HEK293 (cell line): Measurements from ENCODE around the gene FTCD.

Experiments used
- CTCF ChIA-PET: fragments of 350-600 bp; formaldehyde crosslinking; extraction: SDS; loops from one replicate; lab custom pipeline; 2021; ENCODE audit warnings: antibody characterized with exemption; lab: Yijun Ruan, JAX
- POLR2A ChIA-PET: fragments of 300-600 bp; formaldehyde crosslinking; extraction: SDS; loops from one replicate; lab custom pipeline; 2020; ENCODE audit warnings: antibody characterized with exemption, inconsistent platforms; lab: Yijun Ruan, JAX
- H3K27ac ChIP-seq: fragments of 200-500 bp; sonication (Bioruptor generic); 2 replicates; pipeline ENCODE4 v1.5.1; 2014; ENCODE audit warnings: low read depth, low read length, control low read depth, inconsistent platforms; ENCODE audit errors: extremely low read depth
- H3K36me3 ChIP-seq, 2 experiments: fragments of 200-500 bp in 1 of 2; sonication (Bioruptor generic) in 1 of 2; 1 replicate in 1 of 2; 2 replicates in 1 of 2; pipeline ENCODE4 v1.5.1; 2014 to 2017; ENCODE audit warnings: inconsistent platforms in 2 of 2, low read length in 2 of 2; ENCODE audit not compliant: control insufficient read depth in 2 of 2, insufficient read depth in 1 of 2
- H3K4me1 ChIP-seq: fragments of 200-500 bp; sonication (Bioruptor generic); 2 replicates; pipeline ENCODE4 v1.5.1; 2014; ENCODE audit warnings: mild to moderate bottlenecking, low read length, inconsistent platforms; ENCODE audit not compliant: control insufficient read depth, insufficient read depth
- H3K4me3 ChIP-seq: 2 replicates; pipeline ENCODE4 v1.5.1; 2011; ENCODE audit warnings: low read depth, mild to moderate bottlenecking, control low read depth, low read length, moderate library complexity
- H3K9me3 ChIP-seq: fragments of 200-500 bp; sonication (Bioruptor generic); 2 replicates; pipeline ENCODE4 v1.5.1; 2014; ENCODE audit warnings: low read depth, low read length, inconsistent platforms; ENCODE audit not compliant: control insufficient read depth, insufficient read depth
- FEZF1 ChIP-seq: fragments of 450-650 bp; formaldehyde crosslinking; IDR thresholded peaks from 2 replicates; pipeline ENCODE4 v1.5.1; 2016; ENCODE audit warnings: missing biosample characterization, missing genetic modification characterization
- KLF9 ChIP-seq: fragments of 450-650 bp; formaldehyde crosslinking; IDR thresholded peaks from 2 replicates; pipeline ENCODE4 v1.5.1; 2016; ENCODE audit warnings: missing biosample characterization, missing genetic modification characterization, low read depth
- MYNN ChIP-seq: fragments of 450-650 bp; formaldehyde crosslinking; IDR thresholded peaks from 2 replicates; pipeline ENCODE4 v1.5.1; 2016; ENCODE audit warnings: missing biosample characterization, missing genetic modification characterization, borderline replicate concordance
- MZF1 ChIP-seq: fragments of 450-650 bp; formaldehyde crosslinking; IDR thresholded peaks from 2 replicates; pipeline ENCODE4 v1.5.1; 2017; ENCODE audit warnings: missing biosample characterization, missing genetic modification characterization, borderline replicate concordance
- SETDB1 ChIP-seq: IDR thresholded peaks from one replicate; pipeline ENCODE4 v1.6.1; 2017; ENCODE audit warnings: mild to moderate bottlenecking, low read length, moderate library complexity, mixed read lengths; ENCODE audit not compliant: insufficient read length
- WT1 ChIP-seq: fragments of 450-650 bp; formaldehyde crosslinking; IDR thresholded peaks from 2 replicates; pipeline ENCODE4 v1.5.1; 2016; ENCODE audit warnings: missing biosample characterization, missing genetic modification characterization
- ZBTB21 ChIP-seq: fragments of 450-650 bp; formaldehyde crosslinking; IDR thresholded peaks from 2 replicates; pipeline ENCODE4 v1.5.1; 2017; ENCODE audit warnings: missing biosample characterization, missing genetic modification characterization
- ZNF148 ChIP-seq: fragments of 450-650 bp; formaldehyde crosslinking; IDR thresholded peaks from 2 replicates; pipeline ENCODE4 v1.5.0; 2017; ENCODE audit warnings: missing biosample characterization, missing genetic modification characterization, borderline replicate concordance
- ZNF157 ChIP-seq: fragments of 450-650 bp; formaldehyde crosslinking; IDR thresholded peaks from 2 replicates; pipeline ENCODE4 v1.5.1; 2016; ENCODE audit warnings: missing biosample characterization, missing genetic modification characterization
- ZNF214 ChIP-seq: fragments of 450-650 bp; formaldehyde crosslinking; IDR thresholded peaks from 2 replicates; pipeline ENCODE4 v1.5.1; 2017; ENCODE audit warnings: missing biosample characterization, mild to moderate bottlenecking, missing genetic modification characterization, borderline replicate concordance
- ZNF24 ChIP-seq: fragments of 450-650 bp; formaldehyde crosslinking; IDR thresholded peaks from 2 replicates; pipeline ENCODE4 v1.5.1; 2016; ENCODE audit warnings: missing biosample characterization, missing genetic modification characterization
- ZNF280D ChIP-seq: fragments of 450-650 bp; formaldehyde crosslinking; IDR thresholded peaks from 2 replicates; pipeline ENCODE4 v1.5.1; 2016; ENCODE audit warnings: missing biosample characterization, missing genetic modification characterization
- ZNF354C ChIP-seq: fragments of 450-650 bp; formaldehyde crosslinking; IDR thresholded peaks from 2 replicates; pipeline ENCODE4 v1.5.1; 2016; ENCODE audit warnings: missing biosample characterization, missing genetic modification characterization, low read depth, borderline replicate concordance
- ZNF37A ChIP-seq: fragments of 450-650 bp; IDR thresholded peaks from 2 replicates; pipeline ENCODE4 v1.5.1; 2018; ENCODE audit warnings: missing biosample characterization, missing genetic modification characterization
- ZNF426 ChIP-seq: fragments of 450-650 bp; formaldehyde crosslinking; IDR thresholded peaks from 2 replicates; pipeline ENCODE4 v1.5.1; 2017; ENCODE audit warnings: missing biosample characterization, missing genetic modification characterization, mild to moderate bottlenecking, inconsistent platforms, moderate library complexity
- ZNF501 ChIP-seq: fragments of 450-650 bp; formaldehyde crosslinking; IDR thresholded peaks from 2 replicates; pipeline ENCODE4 v1.5.1; 2016; ENCODE audit warnings: missing biosample characterization, missing genetic modification characterization
- ZNF561 ChIP-seq: fragments of 450-650 bp; IDR thresholded peaks from 2 replicates; pipeline ENCODE4 v1.5.1; 2018; ENCODE audit warnings: missing biosample characterization, missing genetic modification characterization, borderline replicate concordance
- ZNF571 ChIP-seq: fragments of 450-650 bp; formaldehyde crosslinking; IDR thresholded peaks from 2 replicates; pipeline ENCODE4 v1.5.0; 2017; ENCODE audit warnings: missing biosample characterization, missing genetic modification characterization
- ZNF580 ChIP-seq: fragments of 450-650 bp; formaldehyde crosslinking; IDR thresholded peaks from 2 replicates; pipeline ENCODE4 v1.5.1; 2016; ENCODE audit warnings: missing biosample characterization, missing genetic modification characterization
- ZNF621 ChIP-seq: fragments of 450-650 bp; formaldehyde crosslinking; IDR thresholded peaks from 2 replicates; pipeline ENCODE4 v1.5.1; 2017; ENCODE audit warnings: missing biosample characterization, missing genetic modification characterization
- ZNF660 ChIP-seq: fragments of 450-650 bp; IDR thresholded peaks from 2 replicates; pipeline ENCODE4 v1.5.1; 2018; ENCODE audit warnings: missing biosample characterization, mild to moderate bottlenecking, missing genetic modification characterization
- ZNF76 ChIP-seq: fragments of 450-650 bp; formaldehyde crosslinking; IDR thresholded peaks from 2 replicates; pipeline ENCODE4; 2016; ENCODE audit warnings: low read depth, missing biosample characterization, missing genetic modification characterization, borderline replicate concordance
- ZNF837 ChIP-seq: fragments of 450-650 bp; formaldehyde crosslinking; IDR thresholded peaks from 2 replicates; pipeline ENCODE4 v1.5.1; 2016; ENCODE audit warnings: missing biosample characterization, missing genetic modification characterization
- TF ChIP-seq, protein P1 (sequence below): fragments of 450-650 bp; formaldehyde crosslinking; IDR thresholded peaks from 2 replicates; pipeline ENCODE4 v1.5.1; 2016; ENCODE audit warnings: missing biosample characterization, missing genetic modification characterization
- TF ChIP-seq, protein P2 (sequence below): fragments of 450-650 bp; formaldehyde crosslinking; IDR thresholded peaks from 2 replicates; pipeline ENCODE4 v1.5.1; 2016; ENCODE audit warnings: missing biosample characterization, missing genetic modification characterization
- TF ChIP-seq, protein P3 (sequence below): fragments of 450-650 bp; formaldehyde crosslinking; IDR thresholded peaks from 2 replicates; pipeline ENCODE4 v1.5.1; 2016; ENCODE audit warnings: missing biosample characterization, missing genetic modification characterization, low read depth

The FTCD gene

GRCh38 chr21:46097336-46098293 is 57.8 kb downstream of the FTCD start, which contains the start of gene COL6A2:
Gene COL6A2, plus strand, starts transcription at chr21:46098112.
- Histone ChIP-seq H3K4me1 (no peaks in the 10 kb centered on the region), H3K4me3 (peak within 1 kb of the TSS; percentile 35), H3K9me3 (no peaks in the 10 kb centered on the region), H3K36me3 (peaks cover 0 to 6% of the 10 kb centered on the region in 2 experiments; a peak in 1 of 3 replicates), H3K27ac (no peak within 1 kb of the TSS; the same call in 1 of the 2 replicates)
- ChIA-PET POLR2A (no interaction called here), CTCF (interaction anchor here (0.6 to 1.2 kb wide), 2 partner anchors 23 to 126 kb away, joined by 3 read pairs; no protein-coding TSS in a partner anchor)
- no peak for TF ChIP-seq ZNF501
- no peak for TF ChIP-seq ZNF426 (tag by site-specific recombination)
- TF ChIP-seq ZNF148 (tag by site-specific recombination) = no peak
- no peak for TF ChIP-seq ZNF354C
- no peak for TF ChIP-seq ZNF580
- no peak for TF ChIP-seq ZNF660 (tag by site-specific recombination)
- TF ChIP-seq WT1 = no peak
- no peak for TF ChIP-seq ZNF214 (tag by site-specific recombination)
- no peak for TF ChIP-seq FEZF1 (tag by site-specific recombination)
- no peak for TF ChIP-seq ZNF37A
- TF ChIP-seq ZNF24 (tag by site-specific recombination) = no peak
- TF ChIP-seq ZBTB21 (tag by site-specific recombination) = no peak
- TF ChIP-seq, protein P1, sequence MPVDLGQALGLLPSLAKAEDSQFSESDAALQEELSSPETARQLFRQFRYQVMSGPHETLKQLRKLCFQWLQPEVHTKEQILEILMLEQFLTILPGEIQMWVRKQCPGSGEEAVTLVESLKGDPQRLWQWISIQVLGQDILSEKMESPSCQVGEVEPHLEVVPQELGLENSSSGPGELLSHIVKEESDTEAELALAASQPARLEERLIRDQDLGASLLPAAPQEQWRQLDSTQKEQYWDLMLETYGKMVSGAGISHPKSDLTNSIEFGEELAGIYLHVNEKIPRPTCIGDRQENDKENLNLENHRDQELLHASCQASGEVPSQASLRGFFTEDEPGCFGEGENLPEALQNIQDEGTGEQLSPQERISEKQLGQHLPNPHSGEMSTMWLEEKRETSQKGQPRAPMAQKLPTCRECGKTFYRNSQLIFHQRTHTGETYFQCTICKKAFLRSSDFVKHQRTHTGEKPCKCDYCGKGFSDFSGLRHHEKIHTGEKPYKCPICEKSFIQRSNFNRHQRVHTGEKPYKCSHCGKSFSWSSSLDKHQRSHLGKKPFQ = no peak
- TF ChIP-seq ZNF157 (tag by site-specific recombination) = no peak
- TF ChIP-seq MZF1 (tag by site-specific recombination) = no peak
- TF ChIP-seq ZNF837 = no peak
- TF ChIP-seq MYNN (tag by site-specific recombination) = no peak
- peak; percentile 48; the same call in 1 of the 2 replicates for TF ChIP-seq KLF9 (tag by site-specific recombination)
- no peak for TF ChIP-seq ZNF561 (tag by site-specific recombination)
- no peak for TF ChIP-seq ZNF280D (tag by site-specific recombination)
- TF ChIP-seq ZNF76 = no peak
- TF ChIP-seq ZNF621 (tag by site-specific recombination) = no peak
- no peak for TF ChIP-seq ZNF571
- TF ChIP-seq, protein P2, sequence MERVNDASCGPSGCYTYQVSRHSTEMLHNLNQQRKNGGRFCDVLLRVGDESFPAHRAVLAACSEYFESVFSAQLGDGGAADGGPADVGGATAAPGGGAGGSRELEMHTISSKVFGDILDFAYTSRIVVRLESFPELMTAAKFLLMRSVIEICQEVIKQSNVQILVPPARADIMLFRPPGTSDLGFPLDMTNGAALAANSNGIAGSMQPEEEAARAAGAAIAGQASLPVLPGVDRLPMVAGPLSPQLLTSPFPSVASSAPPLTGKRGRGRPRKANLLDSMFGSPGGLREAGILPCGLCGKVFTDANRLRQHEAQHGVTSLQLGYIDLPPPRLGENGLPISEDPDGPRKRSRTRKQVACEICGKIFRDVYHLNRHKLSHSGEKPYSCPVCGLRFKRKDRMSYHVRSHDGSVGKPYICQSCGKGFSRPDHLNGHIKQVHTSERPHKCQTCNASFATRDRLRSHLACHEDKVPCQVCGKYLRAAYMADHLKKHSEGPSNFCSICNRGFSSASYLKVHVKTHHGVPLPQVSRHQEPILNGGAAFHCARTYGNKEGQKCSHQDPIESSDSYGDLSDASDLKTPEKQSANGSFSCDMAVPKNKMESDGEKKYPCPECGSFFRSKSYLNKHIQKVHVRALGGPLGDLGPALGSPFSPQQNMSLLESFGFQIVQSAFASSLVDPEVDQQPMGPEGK (tag by site-specific recombination) = peak; percentile 38
- TF ChIP-seq, protein P3, sequence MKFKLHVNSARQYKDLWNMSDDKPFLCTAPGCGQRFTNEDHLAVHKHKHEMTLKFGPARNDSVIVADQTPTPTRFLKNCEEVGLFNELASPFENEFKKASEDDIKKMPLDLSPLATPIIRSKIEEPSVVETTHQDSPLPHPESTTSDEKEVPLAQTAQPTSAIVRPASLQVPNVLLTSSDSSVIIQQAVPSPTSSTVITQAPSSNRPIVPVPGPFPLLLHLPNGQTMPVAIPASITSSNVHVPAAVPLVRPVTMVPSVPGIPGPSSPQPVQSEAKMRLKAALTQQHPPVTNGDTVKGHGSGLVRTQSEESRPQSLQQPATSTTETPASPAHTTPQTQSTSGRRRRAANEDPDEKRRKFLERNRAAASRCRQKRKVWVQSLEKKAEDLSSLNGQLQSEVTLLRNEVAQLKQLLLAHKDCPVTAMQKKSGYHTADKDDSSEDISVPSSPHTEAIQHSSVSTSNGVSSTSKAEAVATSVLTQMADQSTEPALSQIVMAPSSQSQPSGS (tag by site-specific recombination) = no peak
- TF ChIP-seq SETDB1 = no peak
